ENCODE results near the gene NDUFV1.

GRCh38 chr11:67644042-67644441 lies 37.3 kb downstream of the NDUFV1 start:
- TF ChIP-seq CTCF (conservative IDR thresholded peaks at IDR 0.05) (no peak; the same call in 1 of the 2 replicates), ZFX (IDR thresholded peaks at IDR 0.05) (no peak)
